GM12875 (cell line): ENCODE data around the gene TIMP4.

Experiments
- H3K4me3 ChIP-seq: one replicate; pipeline ENCODE4 v1.5.1; 2011; ENCODE audit warnings: low read depth, low read length, control low read depth
- CTCF ChIP-seq: IDR thresholded peaks from 2 replicates; pipeline ENCODE4 v1.5.1; 2011; ENCODE audit warnings: low read depth, mild to moderate bottlenecking, control low read depth, inconsistent platforms, low read length, moderate library complexity, borderline replicate concordance; ENCODE audit not compliant: insufficient read depth

The TIMP4 gene

GRCh38 chr3:12194669-12195161 is 36.0 kb upstream of the TIMP4 start:
- peak; percentile 90 for TF ChIP-seq CTCF
- H3K4me3 ChIP-seq = no peak overlapping the region

- TF ChIP-seq CTCF = no peak
- no peak overlapping the region for H3K4me3 ChIP-seq
Measured at GRCh38 chr3:12194209-12194608, 35.5 kb upstream of the TIMP4 start.

GRCh38 chr3:12193485-12194165 is 34.9 kb upstream of the TIMP4 start:
- no peak for TF ChIP-seq CTCF
- no peak overlapping the region for H3K4me3 ChIP-seq

GRCh38 chr3:12192655-12193484 is 34.2 kb upstream of the TIMP4 start:
- H3K4me3 ChIP-seq = no peak overlapping the region
- TF ChIP-seq CTCF = no peak

GRCh38 chr3:12192173-12192572 is 33.5 kb upstream of the TIMP4 start:
- no peak overlapping the region for H3K4me3 ChIP-seq
- TF ChIP-seq CTCF = no peak

- no peak for TF ChIP-seq CTCF
- no peak overlapping the region for H3K4me3 ChIP-seq
Measured at GRCh38 chr3:12191559-12191958, 32.8 kb upstream of the TIMP4 start.
